Ammon's horn (tissue), 1 donor: ENCODE results near the gene C10orf105.

Source experiments
- DNase-seq: peaks from one replicate; pipeline ENCODE4 v3.0.0-alpha.2; 2016; ENCODE audit warnings: low spot score

The C10orf105 gene

DNA sequence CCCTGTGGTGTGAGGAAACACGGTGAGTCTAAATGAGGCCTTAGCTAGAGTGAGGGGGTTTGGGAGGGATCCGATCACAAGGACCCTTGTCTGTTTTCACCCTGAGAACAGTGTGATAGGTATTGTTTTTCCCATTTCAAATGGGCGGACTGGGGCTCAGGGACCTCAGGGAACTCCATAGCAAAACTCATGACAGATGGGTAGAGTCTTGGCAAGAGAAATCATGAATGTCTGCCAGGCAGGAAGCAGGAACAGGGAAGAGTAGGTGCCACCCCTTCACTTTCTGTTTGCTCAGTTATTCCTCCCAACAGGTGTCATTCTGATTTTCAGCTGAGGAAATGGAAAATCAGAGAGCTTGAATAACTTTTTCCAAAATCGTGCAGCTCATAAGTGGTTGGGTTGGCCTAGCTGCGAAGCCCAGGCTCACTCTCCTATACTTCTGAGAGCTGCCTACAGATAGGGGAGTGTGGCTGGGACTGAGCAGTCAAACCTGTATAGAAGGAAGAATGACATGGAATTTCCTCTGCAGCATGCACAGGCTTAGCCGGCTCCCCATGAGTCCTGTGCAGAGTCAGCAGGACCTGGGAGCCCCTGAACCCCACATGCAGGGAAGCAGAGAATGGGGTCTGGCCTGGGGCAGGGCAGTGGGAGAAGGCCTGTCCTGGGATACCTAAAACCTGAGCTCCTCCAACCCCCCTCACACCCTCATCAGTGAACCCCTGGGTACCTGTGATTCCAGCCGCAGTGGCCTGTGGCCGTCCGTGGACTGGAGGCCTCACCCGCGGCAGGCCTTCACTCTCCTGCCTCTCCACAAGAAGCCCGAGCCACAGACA is 17.6 kb upstream of the C10orf105 start:
- DNase-seq: peak; percentile 58

DNA sequence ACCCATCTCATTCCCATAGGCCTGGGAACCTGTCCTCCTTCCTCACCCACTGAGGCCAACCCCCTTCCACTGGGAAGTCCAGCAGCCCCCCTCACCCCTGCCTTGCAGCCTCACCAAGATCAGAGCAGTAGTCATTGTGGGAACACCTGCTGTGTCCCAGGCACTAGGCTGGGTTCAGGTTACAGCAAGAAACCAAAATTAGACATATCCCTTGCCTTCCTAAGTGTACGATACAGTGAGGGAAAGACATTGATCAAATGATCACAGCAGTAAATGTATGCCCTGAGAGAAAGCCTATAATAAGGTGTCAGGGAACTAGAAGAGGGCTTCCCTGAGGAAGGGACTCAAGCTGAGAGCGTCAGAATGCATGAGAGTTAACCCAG is 17.0 kb upstream of the C10orf105 start:
- DNase-seq: no peak

GRCh38 chr10:71735709-71736569 is 16.4 kb upstream of the C10orf105 start:
- DNase-seq: no peak

DNA sequence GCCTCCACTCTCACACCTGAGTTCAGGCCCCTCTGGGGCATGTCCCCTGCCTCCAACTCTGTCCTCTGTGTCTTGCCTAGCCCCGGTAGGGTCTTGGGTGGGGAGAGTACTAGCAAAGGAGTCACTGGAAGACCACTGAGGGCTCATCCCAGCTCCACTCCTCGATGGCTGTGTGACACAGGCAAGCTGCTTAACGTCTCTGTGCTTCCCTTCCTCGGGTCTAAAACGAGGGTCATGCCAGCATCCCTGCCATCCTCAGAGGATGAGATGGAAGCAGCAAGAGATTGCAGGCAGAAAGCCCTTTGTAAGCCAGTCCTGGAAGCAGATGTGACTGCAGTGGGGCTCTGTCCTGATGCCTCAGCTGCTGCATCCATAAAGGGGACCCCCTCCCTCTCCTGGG is 15.2 kb upstream of the C10orf105 start:
- no peak for DNase-seq

DNA sequence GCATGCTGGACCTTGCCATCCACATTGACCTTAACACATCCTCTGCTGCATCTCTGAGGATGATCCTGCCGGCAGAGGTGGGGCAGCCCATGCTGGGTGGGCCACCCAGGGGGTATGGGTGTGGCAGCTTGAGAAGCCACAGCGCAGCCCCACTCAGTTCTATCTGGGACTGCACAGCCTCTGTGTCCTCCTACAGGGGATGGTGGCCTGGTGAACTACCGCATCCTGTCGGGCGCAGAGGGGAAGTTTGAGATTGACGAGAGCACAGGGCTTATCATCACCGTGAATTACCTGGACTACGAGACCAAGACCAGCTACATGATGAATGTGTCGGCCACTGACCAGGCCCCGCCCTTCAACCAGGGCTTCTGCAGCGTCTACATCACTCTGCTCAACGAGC is 12.2 kb upstream of the C10orf105 start:
- DNase-seq: no peak

GRCh38 chr10:71729161-71729636 is 9.6 kb upstream of the C10orf105 start:
- peak; percentile 54 for DNase-seq

DNA sequence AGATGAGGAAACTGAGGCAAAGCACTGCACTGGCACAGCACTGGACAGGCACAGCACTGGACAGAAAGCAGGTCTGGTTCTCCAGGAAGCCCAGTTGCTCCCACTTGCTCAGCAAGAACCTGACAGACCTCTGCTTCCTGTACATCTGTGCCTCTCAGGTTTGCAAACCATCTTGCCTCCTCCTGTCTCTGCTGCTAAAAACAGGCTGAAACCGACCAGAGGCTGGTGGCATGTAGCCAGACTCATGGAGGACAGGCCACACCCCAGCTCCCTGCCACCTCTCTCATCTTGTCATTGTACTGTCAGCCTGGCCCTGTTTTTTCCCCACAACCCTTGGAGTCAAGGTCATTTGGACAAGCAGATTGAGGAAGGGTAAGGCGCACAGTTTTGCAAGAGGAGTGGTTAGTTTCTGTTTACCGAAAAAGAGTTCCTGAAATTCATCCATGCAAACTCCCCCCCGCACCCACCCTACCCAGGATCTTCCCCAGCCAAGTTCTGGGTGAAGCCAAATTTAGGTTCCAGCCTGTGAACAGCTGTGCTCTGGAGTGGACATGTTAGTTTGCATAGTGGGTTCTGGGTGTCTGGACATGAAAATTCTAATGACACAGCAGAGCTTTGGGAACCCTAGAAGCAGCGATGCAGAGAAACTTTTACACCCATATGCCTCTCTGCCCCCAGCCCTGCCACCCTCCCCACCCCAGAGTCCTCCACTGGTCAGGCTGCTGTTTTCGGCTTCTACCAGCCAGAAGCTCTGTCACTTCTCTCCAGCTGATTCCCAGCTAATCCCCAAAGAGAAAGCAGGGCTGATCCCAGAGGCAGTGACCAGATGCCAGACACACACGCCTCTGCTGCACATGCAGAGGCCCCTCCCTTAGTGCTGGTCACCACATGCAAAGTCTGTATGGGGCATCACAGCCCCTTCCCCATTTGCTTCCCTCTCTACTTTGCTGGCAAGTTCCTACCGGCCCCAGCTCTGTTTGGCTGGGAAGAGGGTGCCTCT is 8.5 kb upstream of the C10orf105 start:
- DNase-seq: peak; percentile 41

DNA sequence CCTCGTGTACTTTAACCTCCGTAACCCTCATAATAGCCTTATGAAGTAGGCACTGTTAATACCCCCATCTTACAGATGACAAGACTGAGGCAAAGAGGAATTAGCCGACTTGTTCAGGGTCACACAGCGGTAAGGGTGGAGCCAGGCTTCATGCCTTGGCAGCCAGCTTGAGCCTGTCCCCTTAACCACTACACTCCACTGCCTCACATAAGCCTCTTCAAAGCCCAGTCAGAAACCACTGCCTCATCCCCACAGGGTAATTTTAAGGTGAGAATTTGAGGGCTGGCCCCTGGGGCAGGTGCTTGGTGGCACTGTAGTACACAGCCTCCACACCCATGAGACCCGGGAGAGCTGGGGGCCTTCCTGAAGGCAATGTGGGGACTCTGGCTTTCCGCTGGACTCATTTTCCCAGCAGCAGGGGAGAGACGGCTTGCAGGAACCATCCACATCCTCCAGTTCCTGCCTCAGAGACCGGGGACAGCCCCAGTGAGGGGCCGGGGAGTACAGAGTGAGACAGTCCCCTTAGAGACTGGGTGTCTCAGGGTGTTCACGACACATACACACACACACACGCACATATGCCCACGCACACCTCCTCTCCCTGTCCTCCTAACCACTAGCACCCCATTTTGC is 7.6 kb upstream of the C10orf105 start:
- no peak for DNase-seq

DNA sequence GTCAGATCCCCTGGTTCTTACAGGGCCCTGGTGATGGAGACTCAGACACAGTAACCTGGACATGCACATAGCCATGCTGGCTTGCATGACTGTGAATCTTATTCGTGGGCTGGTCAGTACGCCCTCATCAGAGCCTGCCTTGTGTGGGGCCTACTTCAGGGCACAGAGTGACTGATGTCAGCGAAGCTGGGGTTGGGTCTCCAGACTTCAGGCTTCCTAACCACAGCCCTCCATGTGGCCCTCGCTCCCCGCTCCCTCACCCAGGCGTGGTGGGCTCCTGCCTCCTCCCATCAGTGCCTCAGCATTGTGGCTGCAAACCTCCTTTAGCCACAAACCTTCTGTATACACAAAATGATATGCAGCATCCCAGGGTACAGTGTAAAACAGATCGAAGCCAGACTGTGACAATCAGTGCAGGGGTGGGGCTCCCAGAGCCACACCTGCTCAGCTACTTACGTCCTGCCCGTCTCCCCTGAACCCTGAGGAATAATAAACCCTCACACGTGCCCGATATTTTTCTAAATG is 7.1 kb upstream of the C10orf105 start:
- no peak for DNase-seq

DNA sequence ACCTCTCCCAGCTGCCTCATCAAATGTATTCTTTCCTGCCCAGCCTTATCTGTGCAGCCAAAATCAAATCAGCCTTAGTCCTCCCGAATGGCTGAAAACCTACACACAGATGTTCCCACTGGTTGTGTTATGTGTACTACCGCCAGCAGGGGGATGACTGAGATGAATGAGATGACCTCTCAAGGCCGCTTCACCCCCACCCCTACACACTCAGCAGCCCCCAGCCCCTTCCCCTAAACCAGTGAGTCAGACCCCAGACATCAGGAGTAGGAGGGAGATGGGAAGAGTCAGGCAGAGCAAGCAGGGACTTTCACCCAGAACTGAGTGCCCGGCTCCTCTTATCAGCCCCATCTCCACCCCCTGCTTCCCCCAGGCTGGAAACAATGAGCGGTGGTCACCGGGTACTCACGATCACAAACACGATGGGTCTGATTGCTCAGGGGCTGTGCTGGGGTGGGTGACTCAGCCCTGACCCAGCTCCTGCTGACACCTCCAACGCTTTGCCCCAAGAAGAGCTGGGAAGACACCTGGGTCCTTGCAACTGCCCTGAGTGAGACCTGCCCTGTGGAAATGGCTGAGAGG is 6.5 kb upstream of the C10orf105 start:
- no peak for DNase-seq

GRCh38 chr10:71725249-71725648 is 5.7 kb upstream of the C10orf105 start:
- DNase-seq: no peak

DNA sequence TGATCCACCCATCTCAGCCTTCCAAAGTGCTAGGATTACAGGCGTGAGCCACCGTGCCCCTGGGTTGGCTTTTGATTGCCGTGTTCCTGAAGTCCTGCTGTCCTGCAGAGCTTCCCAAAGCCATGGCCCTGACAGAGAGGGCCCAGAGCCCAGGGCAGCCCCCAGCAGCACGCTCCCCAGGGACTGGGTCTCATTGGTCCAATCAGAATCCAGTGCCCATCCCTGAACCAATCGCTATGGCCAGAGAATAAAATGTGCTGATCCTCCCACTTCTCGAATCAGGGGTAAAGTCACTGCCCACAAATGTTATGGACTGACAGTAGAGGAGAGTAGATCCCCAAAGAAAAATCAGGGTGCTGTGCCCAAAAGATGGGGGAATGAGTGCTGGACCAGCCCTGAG is 5.0 kb upstream of the C10orf105 start:
- DNase-seq: no peak

- DNase-seq: no peak
These were observed 3.7 kb upstream of the C10orf105 start for GRCh38 chr10:71723311-71723710.

DNA sequence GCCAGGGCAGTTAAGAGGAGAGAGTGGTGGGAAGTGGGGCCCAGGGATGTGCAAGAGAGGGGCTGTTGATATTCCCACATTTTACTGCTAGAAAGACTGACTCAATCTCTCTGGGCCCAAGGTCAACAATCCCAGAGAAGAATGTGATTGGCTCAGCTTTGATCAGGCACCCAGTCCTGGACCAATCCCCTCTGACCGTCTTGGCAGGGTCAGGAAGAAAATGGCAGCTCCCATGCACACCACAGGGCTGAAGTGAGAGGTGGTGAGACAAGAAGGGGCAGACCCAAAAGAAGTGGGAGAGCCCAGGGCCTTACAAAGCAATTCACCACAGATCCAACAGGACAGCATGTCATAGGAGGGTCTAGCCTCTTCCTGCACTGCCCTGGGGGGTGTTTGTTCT is 3.3 kb upstream of the C10orf105 start:
- DNase-seq: no peak

- no peak for DNase-seq
These were observed 1.7 kb upstream of the C10orf105 start for GRCh38 chr10:71721313-71721712.

DNA sequence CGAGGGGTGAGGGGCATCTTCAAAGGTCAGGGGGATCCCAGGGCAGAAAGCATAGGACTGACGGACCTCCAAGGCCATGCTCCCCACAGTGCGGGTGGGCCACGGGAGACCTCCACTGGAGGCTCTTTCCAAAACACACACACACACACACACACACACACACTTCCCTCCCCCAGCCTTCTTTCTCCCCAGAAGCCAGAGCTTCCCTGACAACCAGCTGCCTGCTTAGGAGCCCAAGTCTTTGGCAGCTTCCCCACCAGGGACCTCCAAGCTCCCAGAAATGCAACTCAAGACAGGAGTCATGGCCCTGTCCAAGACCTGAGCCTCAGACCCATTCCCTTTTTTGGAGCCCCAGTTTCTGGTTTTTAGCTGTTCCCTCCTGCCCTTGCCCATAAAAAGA is 710 bp upstream of the C10orf105 start:
- DNase-seq: no peak

DNA sequence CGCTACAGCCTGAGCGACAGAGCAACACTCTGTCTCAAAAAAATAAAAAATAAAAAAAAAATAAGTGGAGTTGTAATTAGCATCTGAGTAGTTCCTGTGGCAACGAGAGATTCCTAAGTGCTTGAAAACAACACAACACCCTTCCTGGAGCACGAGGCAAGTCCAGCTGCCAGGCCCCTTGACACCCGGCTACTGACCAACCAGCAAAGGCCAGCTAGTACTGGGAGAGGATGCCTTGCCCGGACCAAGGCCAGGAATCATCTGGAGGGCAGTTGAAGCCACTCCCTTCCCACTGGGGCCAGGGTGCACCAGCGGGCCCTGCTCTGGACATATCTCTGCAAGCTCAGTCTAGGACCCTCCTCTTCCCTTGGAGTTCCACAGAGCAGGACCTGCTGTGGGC is 536 bp downstream of the C10orf105 start:
- peak; percentile 54 for DNase-seq

DNA sequence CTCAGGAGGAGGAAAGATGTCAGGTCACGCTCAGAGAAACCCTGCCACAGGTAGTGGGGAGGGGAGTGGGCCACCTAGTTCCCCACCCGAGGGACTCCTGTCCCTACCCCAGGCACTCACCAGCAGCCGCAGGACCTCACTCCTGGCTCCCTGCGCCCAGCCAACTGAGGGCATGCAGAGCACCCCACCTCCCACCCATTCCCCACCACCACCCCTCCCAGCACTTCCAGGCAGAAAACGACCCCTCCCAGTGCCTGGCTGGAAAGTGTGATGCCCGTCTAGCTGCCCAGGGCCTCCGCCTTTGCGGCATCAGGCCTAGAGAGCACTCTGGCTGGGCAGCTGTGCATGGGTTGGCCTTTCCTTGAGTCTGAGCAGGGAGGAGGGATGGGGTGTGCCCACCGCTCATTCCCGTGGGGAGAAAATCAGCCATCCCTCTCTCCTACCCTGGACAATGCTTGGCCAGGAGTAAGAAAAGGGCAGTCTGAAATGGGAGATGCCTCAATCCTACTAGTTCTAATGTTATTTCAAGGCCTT is 1.3 kb downstream of the C10orf105 start:
- no peak for DNase-seq

GRCh38 chr10:71717551-71717951 is 2.0 kb downstream of the C10orf105 start:
- DNase-seq: no peak

- no peak for DNase-seq
These were observed 2.5 kb downstream of the C10orf105 start for GRCh38 chr10:71717056-71717455.
